Epithelial cell of proximal tubule (primary cell): ENCODE measurements around the gene LGI4. TPM values are rescaled to one million over a fixed set of nuclear protein-coding genes. Genes with fewer than 3 reads are reported as not detected.
A peak's percentile ranks its signal among the peaks of the same experiment; 100 is the strongest.

Experiments
- DNase-seq: peaks from one replicate; pipeline ENCODE4 v3.0.0-alpha.2; 2011; ENCODE audit warnings: low read depth
- H3K4me3 ChIP-seq: 2 replicates; pipeline ENCODE4 v1.5.1; 2011; ENCODE audit warnings: low read depth, mild to moderate bottlenecking, low read length
- CTCF ChIP-seq: conservative IDR thresholded peaks from 2 replicates; pipeline ENCODE4 v1.5.1; 2012; ENCODE audit warnings: low read depth, mild to moderate bottlenecking, low read length
- total RNA-seq: library from RNA; depleted of rRNA; stranded (reverse); fragments of >200 nt; gene quantifications from 2 replicates; pipeline ENCODE4 v1.2.3, GENCODE V29; 2015

LGI4 gene
- total RNA-seq, 1 donor from 2014 or later, result not detected

- DNase-seq, result no peak
- no peak overlapping the region for H3K4me3 ChIP-seq
- TF ChIP-seq CTCF, result no peak
These were observed 40.8 kb downstream of the LGI4 start for GRCh38 chr19:35093941-35094647.

DNA sequence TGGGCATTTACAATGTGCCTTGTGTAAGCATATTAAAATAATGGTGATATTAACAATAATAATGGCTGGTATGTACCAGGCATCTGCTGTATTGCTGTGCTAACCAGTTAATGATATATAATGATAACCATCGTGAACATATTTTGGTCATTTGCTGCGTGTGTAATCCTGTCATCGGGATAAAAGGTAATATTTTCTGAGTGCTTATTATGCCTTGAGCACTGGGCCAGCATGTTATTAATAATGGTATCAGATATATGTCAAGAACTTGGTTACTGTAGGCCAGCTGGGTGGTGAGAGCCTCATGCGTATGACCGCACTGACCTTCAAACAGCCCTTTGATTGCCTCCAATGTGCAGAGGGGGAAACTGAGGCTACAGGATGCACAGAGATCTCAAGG, 41.4 kb downstream of the LGI4 start:
- H3K4me3 ChIP-seq, result no peak overlapping the region
- no peak for TF ChIP-seq CTCF
- no peak for DNase-seq

GRCh38 chr19:35090506-35091214, 44.2 kb downstream of the LGI4 start:
- DNase-seq, result no peak
- H3K4me3 ChIP-seq, result no peak overlapping the region
- TF ChIP-seq CTCF, result peak; percentile 61

GRCh38 chr19:35090160-35090505, 44.7 kb downstream of the LGI4 start:
- no peak for DNase-seq
- H3K4me3 ChIP-seq, result no peak overlapping the region
- TF ChIP-seq CTCF, result no peak

- no peak overlapping the region for H3K4me3 ChIP-seq
- DNase-seq, result no peak
- TF ChIP-seq CTCF, result no peak
These were observed 45.3 kb downstream of the LGI4 start for GRCh38 chr19:35089554-35089953.

DNA sequence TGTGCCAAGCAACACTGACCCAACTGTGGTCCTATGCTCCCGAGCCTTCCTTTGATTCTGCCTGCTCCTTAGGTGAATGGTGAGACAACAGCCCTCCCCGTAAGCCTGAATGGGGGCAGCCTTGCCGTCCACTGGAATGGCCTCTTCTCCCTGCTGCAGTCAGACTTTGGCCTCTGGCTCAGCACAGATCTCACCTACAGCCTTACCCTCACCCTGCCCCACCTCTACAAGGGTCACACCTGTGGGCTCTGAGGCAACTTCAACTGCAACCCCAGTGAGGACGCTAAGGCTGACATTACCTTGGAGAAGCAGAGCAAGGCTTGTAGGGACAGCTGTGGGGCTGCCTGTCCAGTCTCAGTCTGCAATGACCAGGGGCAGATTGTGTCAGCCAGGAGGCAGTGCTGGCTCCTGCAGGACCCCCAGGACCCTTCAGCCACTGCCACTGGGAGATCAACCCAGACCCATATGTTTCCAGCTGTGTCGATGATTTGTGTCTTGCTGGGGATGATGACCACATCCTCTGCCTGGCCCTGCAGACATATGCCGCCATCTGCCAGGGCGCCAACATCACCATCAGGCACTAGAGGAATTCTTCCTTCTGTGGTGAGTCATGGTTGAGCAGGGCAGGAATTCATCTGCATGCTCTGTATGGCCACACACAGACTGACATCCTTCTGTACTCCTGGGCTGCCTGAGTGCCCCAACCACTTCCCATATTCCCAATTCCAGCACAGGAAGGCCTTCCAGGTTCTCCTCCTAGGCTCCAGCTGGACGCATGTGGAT, 46.5 kb downstream of the LGI4 start:
- no peak overlapping the region for H3K4me3 ChIP-seq
- no peak for TF ChIP-seq CTCF
- no peak for DNase-seq
